Lower leg skin (tissue), 4 donors: ENCODE results near the gene GTPBP6. TPM values are rescaled to one million over a fixed set of nuclear protein-coding genes. Genes with fewer than 3 reads are reported as not detected.
"Not testable (repeated sequence)": the region's sequence is repeated elsewhere in the genome, so short reads cannot be mapped to it uniquely, and the experiment has no call there.

Source experiments
- DNase-seq, 2 donors: peaks; one replicate each; pipeline ENCODE4 v3.0.0-alpha.2; 2019; ENCODE audit warnings: low spot score in 2 of 2
- H3K4me3 ChIP-seq: fragments of 200-600 bp; sonication (generic); 2 replicates; pipeline ENCODE4 v1.5.1; 2017; ENCODE audit warnings: mild to moderate bottlenecking, low read depth; ENCODE audit not compliant: poor library complexity, severe bottlenecking
- POLR2A ChIP-seq, 2 donors: fragments of 450-650 bp; IDR thresholded peaks; one replicate each; pipeline ENCODE4 v1.6.1; 2016 to 2017; ENCODE audit warnings: antibody characterized with exemption in 2 of 2, mild to moderate bottlenecking in 1 of 2, moderate library complexity in 1 of 2
- WGBS, 2 donors: methylation state at CpG; one replicate each; pipeline ENCODE4 v1.1.5; 2018; 5-methylcytosine and 5-hydroxymethylcytosine counted together
- intact Hi-C: fragments of 100-400 bp; cut with DNase I; formaldehyde crosslinking; loops from one replicate; pipeline ENCODE4 v1.15.0; 2023; ENCODE audit warnings: low total_unique reads
- total RNA-seq, 4 donors: library from RNA; depleted of rRNA; stranded (reverse); fragments of >200 nt; gene quantifications; one replicate each; pipeline ENCODE4 v1.1.0, GENCODE V29; 2016
- TF ChIP-seq, protein P1 (sequence below), 3 donors: fragments of 450-650 bp; IDR thresholded peaks; one replicate each; pipeline ENCODE4 v1.5.1; 2016; ENCODE audit warnings: antibody characterized with exemption in 3 of 3, mild to moderate bottlenecking in 3 of 3, moderate library complexity in 2 of 3

The GTPBP6 gene
- total RNA-seq, 4 donors from 2014 or later, result 35.9 to 53.4 (median 48.2) TPM

DNA sequence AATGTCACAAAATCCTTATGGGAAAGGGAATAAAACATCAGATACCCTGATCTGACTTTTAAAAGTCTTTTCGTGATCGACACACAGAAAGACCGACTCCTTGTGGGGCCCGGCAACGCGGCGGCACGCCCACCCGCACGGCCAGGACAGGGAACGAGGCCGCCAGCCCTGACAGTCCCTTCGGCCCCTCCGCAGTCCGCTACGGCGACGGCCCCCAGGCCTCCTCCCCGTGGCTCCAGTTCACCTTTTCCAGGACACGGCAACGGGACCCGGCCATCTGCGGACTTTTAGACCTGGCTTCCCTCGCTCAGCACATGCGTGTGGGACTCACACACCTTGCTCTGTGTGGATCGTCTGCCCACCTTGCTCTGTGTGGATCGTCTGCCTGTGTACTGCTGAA lies 33.6 kb upstream of the GTPBP6 start:
- H3K4me3 ChIP-seq, result no peak overlapping the region
- no peak for TF ChIP-seq POLR2A (IDR thresholded peaks at IDR 0.05)
- intact Hi-C loops, result no loop called here
- WGBS, 2 donors, result 93 to 95% methylated on average over 27 of the region's 27 CpGs
- DNase-seq, result no peak

DNA sequence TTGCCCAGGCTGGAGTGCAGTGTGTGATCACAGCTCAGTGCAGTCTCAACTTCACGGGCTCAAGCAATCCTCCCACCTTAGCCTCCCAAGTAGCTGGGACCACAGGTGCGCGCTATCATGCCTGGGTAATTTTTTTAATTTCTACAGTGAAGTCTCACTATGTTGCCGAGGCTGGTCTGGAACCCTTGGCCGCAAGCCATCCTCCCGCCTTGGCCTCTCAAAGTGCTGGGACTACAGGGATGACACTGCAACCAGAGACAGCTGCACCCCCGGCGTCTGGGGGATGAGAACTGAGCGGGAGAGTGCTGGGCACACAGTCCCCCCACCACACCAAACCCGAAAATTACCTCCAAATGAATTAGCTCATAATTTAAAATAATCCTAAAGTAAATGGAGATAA lies 33.1 kb upstream of the GTPBP6 start:
- DNase-seq, result no peak
- intact Hi-C loops, result no loop called here
- no peak overlapping the region for H3K4me3 ChIP-seq
- WGBS, 2 donors, result 94 to 95% methylated on average over 10 of the region's 10 CpGs
- TF ChIP-seq, protein P1, sequence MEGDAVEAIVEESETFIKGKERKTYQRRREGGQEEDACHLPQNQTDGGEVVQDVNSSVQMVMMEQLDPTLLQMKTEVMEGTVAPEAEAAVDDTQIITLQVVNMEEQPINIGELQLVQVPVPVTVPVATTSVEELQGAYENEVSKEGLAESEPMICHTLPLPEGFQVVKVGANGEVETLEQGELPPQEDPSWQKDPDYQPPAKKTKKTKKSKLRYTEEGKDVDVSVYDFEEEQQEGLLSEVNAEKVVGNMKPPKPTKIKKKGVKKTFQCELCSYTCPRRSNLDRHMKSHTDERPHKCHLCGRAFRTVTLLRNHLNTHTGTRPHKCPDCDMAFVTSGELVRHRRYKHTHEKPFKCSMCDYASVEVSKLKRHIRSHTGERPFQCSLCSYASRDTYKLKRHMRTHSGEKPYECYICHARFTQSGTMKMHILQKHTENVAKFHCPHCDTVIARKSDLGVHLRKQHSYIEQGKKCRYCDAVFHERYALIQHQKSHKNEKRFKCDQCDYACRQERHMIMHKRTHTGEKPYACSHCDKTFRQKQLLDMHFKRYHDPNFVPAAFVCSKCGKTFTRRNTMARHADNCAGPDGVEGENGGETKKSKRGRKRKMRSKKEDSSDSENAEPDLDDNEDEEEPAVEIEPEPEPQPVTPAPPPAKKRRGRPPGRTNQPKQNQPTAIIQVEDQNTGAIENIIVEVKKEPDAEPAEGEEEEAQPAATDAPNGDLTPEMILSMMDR (IDR thresholded peaks at IDR 0.05), result no peak
- TF ChIP-seq POLR2A (IDR thresholded peaks at IDR 0.05), result no peak

DNA sequence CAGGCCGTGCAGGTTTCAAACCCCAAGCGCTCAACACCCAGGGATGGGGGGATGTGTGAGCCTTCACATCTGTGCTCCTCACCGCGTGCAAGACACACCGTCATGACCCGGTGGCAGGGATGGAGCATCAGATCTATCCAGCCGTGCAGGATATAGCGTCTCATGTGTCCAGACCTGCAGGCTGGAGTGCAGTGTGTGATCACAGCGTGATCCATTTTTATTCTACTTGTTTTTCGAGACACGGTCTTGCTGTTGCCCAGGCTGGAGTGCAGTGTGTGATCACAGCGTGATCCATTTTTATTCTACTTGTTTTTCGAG lies 32.7 kb upstream of the GTPBP6 start:
- intact Hi-C loops, DNase-seq, H3K4me3 ChIP-seq: not testable (repeated sequence)
- 89 to 95% methylated on average over 7 to 13 of the region's 13 CpGs for WGBS, 2 donors

DNA sequence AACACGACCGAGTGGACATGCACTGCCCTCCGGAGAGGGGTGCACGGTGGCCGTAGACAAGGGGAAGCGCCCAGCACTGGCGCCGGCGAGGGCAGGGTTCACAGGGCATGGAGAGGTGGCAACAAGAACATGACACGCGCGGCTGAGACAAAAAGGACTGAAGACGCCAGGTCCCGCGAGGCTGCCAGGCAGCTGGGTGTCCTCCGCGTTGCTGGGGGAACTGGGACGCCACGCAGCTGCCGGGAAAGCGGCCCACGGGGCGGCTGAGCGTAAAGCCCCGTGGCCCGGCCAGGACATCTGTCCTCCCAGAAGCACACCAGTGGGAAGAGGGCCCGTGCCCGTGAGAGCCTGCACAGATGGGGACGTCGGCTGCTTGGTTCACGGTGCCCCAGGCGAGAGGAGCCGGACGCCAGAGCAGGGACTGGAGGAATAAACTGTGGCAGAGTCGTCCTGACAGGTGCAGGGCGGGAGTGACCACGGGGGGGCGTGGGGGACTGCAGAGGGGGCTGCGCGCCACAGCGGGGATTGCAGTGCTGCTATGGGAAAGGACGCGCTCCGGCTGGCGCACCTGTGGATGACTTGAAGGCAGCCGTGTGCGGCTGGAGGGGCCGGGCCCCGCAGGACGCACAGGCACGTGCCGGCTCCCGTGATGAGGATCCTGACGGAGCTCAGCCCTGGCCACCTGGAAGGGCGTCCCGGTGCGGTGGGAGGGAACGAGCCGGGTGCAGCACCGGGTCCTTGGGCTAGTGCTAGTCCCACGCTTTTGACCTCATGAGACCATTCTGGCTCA lies 32.1 kb upstream of the GTPBP6 start:
- DNase-seq, result no peak
- intact Hi-C loops, result no loop called here
- WGBS, 2 donors, result 94 to 95% methylated on average over 52 to 53 of the region's 61 CpGs
- H3K4me3 ChIP-seq, result no peak overlapping the region
- TF ChIP-seq POLR2A (IDR thresholded peaks at IDR 0.05), result no peak
- TF ChIP-seq, protein P1 (IDR thresholded peaks at IDR 0.05), result no peak

DNA sequence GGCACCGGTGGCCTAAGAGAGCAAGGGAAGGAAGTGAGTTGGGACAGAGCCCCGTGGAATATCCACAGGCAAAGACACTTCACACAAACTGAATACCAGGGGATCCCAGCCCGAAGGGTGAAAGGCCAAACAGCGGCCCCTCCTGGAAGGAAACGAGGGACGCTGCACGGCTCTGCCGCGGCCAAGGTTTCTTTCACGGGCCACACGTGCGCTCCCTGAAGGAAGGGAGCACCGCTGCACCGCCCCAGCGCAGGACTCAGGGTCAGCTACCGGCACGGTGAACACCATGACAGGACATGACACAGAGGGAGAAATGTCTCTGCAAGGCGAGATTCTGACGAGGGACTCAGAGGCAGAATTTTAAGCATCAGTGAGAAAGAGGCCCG lies 31.5 kb upstream of the GTPBP6 start:
- 88 to 91% methylated on average over 20 of the region's 20 CpGs for WGBS, 2 donors
- no peak for DNase-seq
- TF ChIP-seq, protein P1 (IDR thresholded peaks at IDR 0.05), result no peak
- TF ChIP-seq POLR2A (IDR thresholded peaks at IDR 0.05), result no peak
- intact Hi-C loops, result no loop called here
- no peak overlapping the region for H3K4me3 ChIP-seq

DNA sequence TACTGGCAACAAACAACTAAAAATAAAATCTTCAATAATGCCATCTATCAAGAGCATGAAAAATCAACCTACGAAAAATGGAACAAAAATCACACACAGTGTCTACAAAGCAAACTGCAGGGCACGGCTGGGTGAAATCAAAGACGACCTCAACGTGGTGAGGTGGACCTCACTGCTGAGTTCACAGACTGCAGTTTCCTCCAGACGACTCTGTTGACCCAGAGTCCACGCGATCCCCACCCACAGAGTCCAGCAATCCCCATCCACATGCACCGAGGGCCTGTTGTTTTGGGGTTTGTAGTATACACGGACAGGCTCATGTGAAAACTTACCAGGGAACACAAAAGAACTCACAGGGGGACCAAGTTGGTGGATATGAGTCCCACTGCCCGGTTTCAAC lies 31.1 kb upstream of the GTPBP6 start:
- H3K4me3 ChIP-seq, result no peak overlapping the region
- no peak for DNase-seq
- intact Hi-C loops, result no loop called here
- TF ChIP-seq, protein P1 (IDR thresholded peaks at IDR 0.05), result no peak
- no peak for TF ChIP-seq POLR2A (IDR thresholded peaks at IDR 0.05)
- WGBS, 2 donors, result 87 to 90% methylated on average over 10 of the region's 10 CpGs

DNA sequence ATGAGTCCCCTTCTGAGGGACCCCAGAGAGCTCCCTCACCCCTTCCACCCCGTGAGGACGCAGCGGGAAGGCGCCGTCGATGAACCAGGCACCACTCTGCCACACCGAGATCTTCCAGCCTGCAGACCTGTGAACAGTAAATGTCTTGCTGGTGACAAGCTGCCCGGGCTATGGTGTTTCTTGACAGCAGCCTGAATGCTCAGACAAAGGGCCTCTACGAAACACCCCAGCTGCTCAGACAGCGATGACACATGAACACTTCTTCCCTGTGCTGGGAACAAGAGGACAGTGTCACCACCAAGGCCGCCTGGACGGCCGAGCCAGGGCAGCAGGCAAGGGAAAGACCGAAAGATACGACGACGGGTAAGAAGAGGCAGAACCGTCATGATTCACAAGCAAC lies 30.6 kb upstream of the GTPBP6 start:
- no peak overlapping the region for H3K4me3 ChIP-seq
- intact Hi-C loops, result no loop called here
- no peak for DNase-seq
- no peak for TF ChIP-seq POLR2A (IDR thresholded peaks at IDR 0.05)
- TF ChIP-seq, protein P1 (IDR thresholded peaks at IDR 0.05), result no peak
- 92 to 97% methylated on average over 18 of the region's 18 CpGs for WGBS, 2 donors
